NCI-H187 treated with DMSO at 0.1 percent for 48 hours (cell line): ENCODE results near the gene SYNDIG1.

Experiments
- DNase-seq: peaks from one replicate; lab custom pipeline; 2025; lab: John Stamatoyannopoulos, UW

The SYNDIG1 gene

DNA sequence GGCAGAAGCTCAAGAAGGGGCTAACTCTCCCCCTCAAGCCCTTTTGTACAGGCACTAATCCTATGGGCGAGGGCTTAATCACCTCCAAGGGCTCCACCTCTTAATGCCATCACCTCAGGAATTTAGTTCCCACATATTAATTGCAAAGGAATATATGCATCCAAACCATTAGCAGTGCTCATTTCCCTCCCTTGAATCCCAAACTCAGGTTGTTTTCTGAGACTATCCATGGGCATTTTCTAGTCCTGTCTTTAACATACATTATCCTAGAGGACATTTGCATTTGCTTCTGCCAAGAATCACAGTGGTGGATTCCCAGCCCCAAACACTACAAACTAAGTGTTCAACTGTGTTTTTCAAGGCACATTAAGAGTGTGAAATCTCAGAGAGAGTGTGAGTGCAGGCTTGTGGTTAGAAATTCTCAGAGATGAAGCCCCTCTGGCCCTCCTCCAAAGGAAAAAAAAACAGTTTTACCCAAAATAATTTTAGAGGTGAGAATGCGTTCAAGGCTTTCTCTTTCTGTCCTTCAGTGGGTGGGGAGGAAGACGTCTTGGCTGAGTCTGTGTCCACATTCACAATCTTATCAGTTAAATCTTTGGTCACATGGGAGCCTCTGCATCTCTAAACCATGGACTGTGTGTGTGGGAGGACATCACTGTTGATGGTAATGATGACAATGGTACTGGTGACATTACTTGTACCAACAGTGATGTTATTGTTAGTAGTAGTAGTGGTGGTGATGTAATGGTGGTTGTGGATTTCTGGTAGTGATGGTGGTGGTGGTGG lies 59.3 kb downstream of the SYNDIG1 start:
- DNase-seq, result no peak

DNA sequence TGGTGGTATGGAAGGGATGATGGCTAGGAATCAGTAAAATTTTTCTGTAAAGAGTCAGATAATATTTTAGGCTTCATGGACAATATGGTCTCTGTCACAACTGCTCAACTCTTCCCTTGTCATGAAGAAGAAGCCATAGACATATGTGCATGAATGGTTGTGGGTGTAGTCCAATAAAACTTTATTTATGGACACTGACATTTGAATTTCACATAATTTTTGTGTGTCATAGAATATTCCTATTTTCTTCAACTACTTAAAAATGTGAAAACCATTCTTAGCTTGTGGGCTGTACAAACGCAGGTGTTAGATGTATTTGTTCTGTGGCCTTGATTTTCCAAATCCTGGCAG lies 59.9 kb downstream of the SYNDIG1 start:
- no peak for DNase-seq

DNA sequence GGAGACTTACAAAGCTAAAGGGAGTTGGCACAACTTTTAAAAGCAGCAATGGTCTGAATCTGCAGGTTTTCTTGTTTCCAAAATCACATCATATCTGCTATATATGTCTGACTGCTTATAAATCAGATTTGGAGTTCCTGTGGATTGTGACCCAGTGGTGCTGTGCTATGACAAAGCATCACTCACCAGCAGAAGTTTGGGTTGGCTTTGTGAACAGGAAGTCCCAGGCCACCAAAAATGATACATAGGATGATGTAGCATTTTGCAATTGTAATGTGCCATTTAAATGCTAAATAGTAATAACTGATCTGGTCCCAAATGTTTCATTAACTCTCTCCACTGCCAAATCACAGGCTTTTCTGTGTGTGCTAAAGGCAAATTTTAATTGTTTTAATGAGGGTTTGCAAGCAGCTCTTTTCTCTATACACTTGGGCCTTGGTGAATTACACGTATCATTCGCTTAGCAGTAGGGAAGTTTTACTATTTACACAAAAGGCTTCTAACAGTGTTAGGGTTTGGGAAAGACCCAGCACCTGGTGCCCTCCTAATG lies 60.8 kb downstream of the SYNDIG1 start:
- no peak for DNase-seq

GRCh38 chr20:24531202-24531601 lies 61.8 kb downstream of the SYNDIG1 start:
- no peak for DNase-seq

DNA sequence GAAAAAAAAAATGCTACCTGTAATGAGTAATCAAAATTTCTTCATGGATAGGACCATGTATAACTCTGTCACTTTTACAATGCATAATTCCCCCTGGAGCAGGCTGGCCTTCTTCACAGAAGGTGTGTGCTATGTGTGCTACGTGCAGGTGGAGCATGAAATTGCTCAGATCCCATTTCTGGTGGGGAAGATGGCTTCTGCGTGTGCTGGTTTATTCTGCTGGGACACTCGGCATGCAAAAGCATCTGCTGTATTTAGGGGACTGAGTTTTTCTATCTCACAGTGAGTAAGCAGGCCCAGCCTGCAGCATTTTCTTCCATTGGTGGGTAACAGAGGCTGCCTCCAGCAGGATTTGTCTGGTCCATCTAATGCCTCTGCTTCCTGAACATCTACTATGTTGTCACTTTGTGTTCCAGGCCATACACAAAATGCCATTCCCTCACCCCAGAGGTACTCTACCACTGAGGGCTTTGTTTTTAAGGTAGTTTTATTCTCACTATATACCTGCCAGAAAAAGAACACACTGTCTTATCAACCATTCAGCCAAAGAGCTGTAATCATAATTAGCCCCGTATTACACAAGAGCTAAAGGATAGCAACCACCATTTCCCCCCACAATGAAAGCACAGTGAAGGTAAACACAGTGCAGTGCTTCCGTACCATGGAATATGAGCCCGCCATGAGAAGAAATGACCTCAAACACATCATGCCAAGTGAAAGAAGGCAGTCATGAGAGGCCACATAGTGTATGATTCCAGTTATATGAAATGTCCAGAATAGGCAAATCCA lies 62.4 kb downstream of the SYNDIG1 start:
- DNase-seq, result no peak

- DNase-seq, result no peak
Observed at GRCh38 chr20:24533449-24533848, 64.0 kb downstream of the SYNDIG1 start.

DNA sequence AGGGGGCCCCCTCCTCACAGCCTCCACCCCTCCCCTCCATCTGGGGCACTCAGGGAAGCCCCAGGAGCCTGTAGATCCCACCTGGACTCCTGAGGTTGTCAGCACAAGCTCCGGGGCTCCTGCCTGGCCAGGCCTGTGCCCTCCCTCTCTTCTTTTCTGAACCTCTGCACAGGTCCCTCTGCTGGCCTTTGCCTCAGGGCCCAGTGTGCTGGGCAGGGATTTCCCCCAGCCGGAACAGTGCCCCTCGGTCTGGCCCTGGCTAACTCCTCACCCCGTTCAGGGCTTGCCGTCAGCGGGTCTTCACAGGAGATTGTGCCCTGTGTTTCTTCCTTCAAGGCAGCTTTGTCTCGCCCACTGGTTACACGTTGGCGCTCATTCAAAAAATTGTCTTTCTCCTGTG lies 64.9 kb downstream of the SYNDIG1 start:
- no peak for DNase-seq

DNA sequence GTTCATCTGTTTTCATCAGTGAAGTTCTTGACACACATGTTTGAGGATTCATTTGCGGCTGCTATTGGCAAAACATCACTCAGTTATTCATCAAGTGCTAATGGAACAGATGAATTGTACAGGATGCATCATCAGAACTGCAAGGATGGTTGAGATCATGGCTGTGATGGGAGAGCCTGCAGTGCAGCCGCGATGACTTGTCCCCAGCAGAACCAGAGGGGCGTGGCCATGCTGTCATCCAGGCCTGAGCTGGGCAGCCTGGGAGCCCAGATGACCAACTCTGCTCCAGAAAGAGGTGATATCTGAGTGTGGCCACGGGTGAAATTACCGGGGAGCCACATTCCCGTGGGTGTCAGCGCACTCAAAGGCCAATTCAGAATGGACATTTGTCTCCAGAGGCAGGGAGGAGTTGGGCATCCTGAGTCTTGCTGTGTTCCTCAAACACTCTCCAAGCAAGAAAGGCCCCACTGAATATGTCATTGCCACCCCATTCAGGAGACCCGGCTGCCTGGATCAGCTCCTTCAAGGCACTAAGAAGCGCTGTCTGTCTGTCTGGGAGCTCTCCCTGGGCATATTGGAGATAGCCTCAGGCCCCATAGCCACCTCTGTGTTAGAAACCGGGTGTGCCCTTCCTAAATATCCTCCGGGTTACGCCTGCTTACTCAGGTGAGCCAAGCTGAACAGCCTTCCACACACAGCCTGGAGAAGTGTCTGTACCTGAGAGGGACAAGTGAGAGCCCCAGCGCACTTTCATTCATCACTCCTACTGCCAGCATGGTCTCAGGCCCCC lies 66.7 kb downstream of the SYNDIG1 start:
- DNase-seq, result no peak

GRCh38 chr20:24537210-24537609 lies 67.8 kb downstream of the SYNDIG1 start:
- no peak for DNase-seq

DNA sequence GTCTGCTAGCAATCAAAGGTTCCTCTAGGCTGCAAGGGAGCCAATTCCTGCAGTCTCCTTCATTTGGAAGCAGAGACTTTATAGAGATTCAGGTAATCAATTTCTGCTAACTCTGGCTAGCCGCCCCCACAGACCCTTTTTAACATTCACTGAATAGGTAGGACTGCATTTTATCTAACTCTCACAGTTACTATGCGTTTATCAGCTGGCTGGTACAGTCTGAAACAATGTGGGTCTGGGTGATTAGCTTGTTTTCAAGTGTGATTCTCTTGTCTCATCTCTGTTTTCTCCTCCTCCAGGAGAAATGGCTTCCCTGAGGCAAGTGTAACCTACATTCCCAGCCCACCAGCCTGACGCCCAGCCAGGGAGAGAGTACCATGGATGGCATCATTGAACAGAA lies 73.3 kb downstream of the SYNDIG1 start:
- DNase-seq, result no peak

- no peak for DNase-seq
Observed at GRCh38 chr20:24543168-24543567, 73.7 kb downstream of the SYNDIG1 start.

DNA sequence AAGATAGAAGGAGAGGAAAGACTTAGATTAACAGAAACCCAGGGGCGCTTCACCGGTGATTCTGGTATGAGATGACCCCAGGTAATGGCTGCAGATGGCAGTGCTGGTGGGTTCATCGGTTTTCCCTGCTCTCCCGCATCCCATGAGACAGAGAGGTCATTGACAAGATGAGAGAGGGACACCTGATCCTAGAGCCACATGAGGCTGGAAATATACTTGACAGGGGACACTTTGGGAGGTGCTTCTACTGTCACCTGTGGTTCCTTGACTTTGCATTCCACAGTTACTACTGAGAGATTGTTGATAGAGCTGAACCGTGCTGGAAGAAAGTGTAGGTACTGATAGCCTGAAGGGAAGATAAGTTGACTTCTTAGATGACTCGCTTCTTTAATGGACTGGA lies 74.3 kb downstream of the SYNDIG1 start:
- DNase-seq, result no peak

DNA sequence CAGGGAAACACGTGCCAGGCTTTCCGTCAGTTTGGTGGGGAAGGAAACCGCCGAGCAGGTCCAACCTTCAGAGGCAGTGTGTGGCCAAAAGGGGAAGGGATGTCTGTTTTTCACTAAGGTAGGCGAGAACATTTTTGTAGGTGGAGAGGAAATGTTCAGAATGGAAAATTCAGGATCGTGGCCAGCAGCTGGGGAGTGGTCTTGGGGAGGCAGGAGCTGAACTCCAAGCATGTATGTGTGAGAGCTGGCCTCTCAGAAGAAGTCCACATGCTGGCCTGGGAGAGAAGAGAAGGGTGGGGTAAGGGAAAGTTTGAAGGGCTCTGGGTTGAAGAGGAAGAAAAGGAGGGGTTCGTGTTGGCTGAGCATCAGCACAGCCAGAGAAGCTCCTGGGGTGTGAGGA lies 74.9 kb downstream of the SYNDIG1 start:
- no peak for DNase-seq

- DNase-seq, result no peak
Observed at GRCh38 chr20:24545168-24545567, 75.7 kb downstream of the SYNDIG1 start.

DNA sequence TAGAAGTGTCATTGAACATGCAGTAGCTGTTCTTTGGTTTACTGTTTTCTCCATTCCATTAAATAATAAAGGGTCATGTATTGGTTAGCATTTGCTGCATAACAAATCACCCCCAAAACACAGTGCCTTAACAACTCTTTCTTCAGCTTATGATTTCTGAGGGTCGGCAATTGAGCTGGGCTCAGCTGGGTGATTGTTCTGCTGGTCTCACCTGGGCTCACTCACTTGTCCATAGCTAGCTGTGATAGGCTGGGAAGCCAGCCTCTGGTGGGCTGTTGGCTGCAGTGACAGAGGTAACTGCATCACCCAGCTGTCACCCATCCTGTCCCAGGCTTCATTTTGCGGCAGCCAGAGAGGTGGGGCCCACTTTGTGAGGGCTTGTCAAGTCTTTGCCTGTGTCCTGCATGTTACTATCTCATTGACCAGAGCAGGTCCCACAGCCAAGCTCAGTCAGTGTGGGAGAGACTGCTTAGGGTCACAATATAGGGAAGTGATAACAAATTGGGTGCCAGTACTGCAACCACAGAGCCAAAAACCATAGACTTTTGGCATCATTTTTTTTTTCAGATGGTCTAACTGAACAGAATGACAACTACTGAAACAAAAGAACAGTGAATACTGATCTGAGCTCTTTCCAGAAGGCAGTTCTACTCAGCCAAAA lies 76.9 kb downstream of the SYNDIG1 start:
- DNase-seq, result no peak

- DNase-seq, result no peak
Observed at GRCh38 chr20:24547967-24548366, 78.5 kb downstream of the SYNDIG1 start.

- DNase-seq, result no peak
Observed at GRCh38 chr20:24559114-24559732, 89.8 kb downstream of the SYNDIG1 start.

- DNase-seq, result no peak
Observed at GRCh38 chr20:24560571-24561491, 91.4 kb downstream of the SYNDIG1 start.

- DNase-seq, result no peak
Observed at GRCh38 chr20:24565835-24566351, 96.5 kb downstream of the SYNDIG1 start.

GRCh38 chr20:24566656-24567055 lies 97.2 kb downstream of the SYNDIG1 start:
- no peak for DNase-seq
